Tibial nerve (tissue), 4 donors: Measurements from ENCODE around the gene PADI3. TPM values are rescaled to one million over a fixed set of nuclear protein-coding genes. Genes with fewer than 3 reads are reported as not detected.

Source experiments
- DNase-seq, 2 donors: peaks; one replicate each; pipeline ENCODE4 v3.0.0-alpha.2; 2019; ENCODE audit warnings: low spot score in 2 of 2
- H3K27ac ChIP-seq, 4 donors: fragments of 200-600 bp; sonication (generic) in 3 of 4; one replicate each; pipeline ENCODE4 v1.5.1; 2017 to 2019; ENCODE audit warnings: mild to moderate bottlenecking in 1 of 4
- H3K27me3 ChIP-seq, 2 donors: fragments of 200-600 bp; sonication (generic) in 1 of 2; one replicate each; pipeline versions ENCODE4 v1.5.1 to v1.6.0; 2017 to 2019
- H3K36me3 ChIP-seq, 3 donors: fragments of 200-600 bp; sonication (generic); one replicate each; pipeline ENCODE4 v1.5.1; 2018 to 2019
- H3K4me1 ChIP-seq, 4 donors: fragments of 200-600 bp; sonication (generic) in 3 of 4; one replicate each; pipeline ENCODE4 v1.5.1; 2017 to 2019
- H3K4me3 ChIP-seq, 4 donors: fragments of 200-600 bp; sonication (generic) in 3 of 4; one replicate each; pipeline ENCODE4 v1.5.1; 2017 to 2019; ENCODE audit warnings: mild to moderate bottlenecking in 1 of 4, moderate library complexity in 1 of 4
- H3K9me3 ChIP-seq, 4 donors: fragments of 200-600 bp; sonication (generic) in 3 of 4; one replicate each; pipeline ENCODE4 v1.5.1; 2017 to 2019
- CTCF ChIP-seq, 5 experiments: fragments of 200-600 bp in 3 of 5; fragments of 450-650 bp in 2 of 5; sonication (generic) in 3 of 5; IDR thresholded peaks; one replicate each; pipeline ENCODE4 v1.5.1; 2016 to 2019; ENCODE audit warnings: antibody characterized with exemption in 5 of 5, mild to moderate bottlenecking in 3 of 5, moderate library complexity in 2 of 5
- EP300 ChIP-seq, 2 donors: sonication (generic); formaldehyde crosslinking; IDR thresholded peaks; one replicate each; pipeline ENCODE4 v1.6.1; 2017; ENCODE audit warnings: antibody characterized with exemption in 2 of 2, mild to moderate bottlenecking in 1 of 2
- POLR2A ChIP-seq, 2 donors: fragments of 450-650 bp; IDR thresholded peaks; one replicate each; pipeline ENCODE4 v1.6.1; 2017; ENCODE audit warnings: antibody characterized with exemption in 2 of 2, mild to moderate bottlenecking in 2 of 2, moderate library complexity in 2 of 2
- WGBS, 2 donors: methylation state at CpG; one replicate each; pipeline ENCODE4 v1.1.5; 2018; 5-methylcytosine and 5-hydroxymethylcytosine counted together
- total RNA-seq, 4 donors: library from RNA; depleted of rRNA; stranded (reverse); fragments of >200 nt; gene quantifications; one replicate each; pipeline ENCODE4 v1.1.0, GENCODE V29; 2016

Gene PADI3
- total RNA-seq, 4 donors from 2014 or later = not detected

GRCh38 chr1:17313530-17314309 is 64.8 kb downstream of the PADI3 start:
- H3K27me3 ChIP-seq = peaks cover 0 to 23% of the 10 kb centered on the region in 2 donors
- H3K9me3 ChIP-seq = no peaks in the 10 kb centered on the region
- no peak overlapping the region for H3K4me3 ChIP-seq
- H3K4me1 ChIP-seq = no peaks in the 10 kb centered on the region
- no peaks in the 10 kb centered on the region for H3K36me3 ChIP-seq
- WGBS, 2 donors = 71 to 83% methylated on average over 9 of the region's 9 CpGs
- DNase-seq = no peak
- TF ChIP-seq EP300 (IDR thresholded peaks at IDR 0.05) = no peak
- H3K27ac ChIP-seq = no peak overlapping the region

DNA sequence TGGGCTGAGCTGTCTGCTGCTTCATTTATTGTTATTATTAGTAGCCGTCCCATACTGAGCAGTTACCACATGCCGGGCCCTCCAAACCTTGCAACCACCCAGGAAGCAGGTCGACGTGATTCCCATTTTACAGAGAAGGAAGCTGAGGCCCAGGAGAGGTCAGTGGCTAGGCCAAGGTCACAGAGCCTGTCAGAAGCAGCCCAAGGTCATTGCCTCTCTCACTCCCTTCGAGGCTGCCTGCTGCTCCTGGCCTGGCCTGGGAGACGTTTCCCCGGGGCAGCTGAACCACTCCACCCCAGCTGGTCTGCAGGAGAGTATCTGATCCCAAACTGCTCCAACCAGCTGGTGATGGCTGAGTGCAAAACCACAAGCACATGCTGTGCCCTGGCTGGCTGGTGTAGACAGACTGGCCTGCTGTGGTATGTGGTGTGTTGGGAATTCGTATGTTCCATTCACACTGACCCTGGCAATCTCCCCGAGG is 65.6 kb downstream of the PADI3 start:
- no peaks in the 10 kb centered on the region for H3K4me1 ChIP-seq
- 48 to 55% methylated on average over 7 to 8 of the region's 9 CpGs for WGBS, 2 donors
- H3K36me3 ChIP-seq = no peaks in the 10 kb centered on the region
- TF ChIP-seq POLR2A (IDR thresholded peaks at IDR 0.05) = no peak
- TF ChIP-seq EP300 (IDR thresholded peaks at IDR 0.05) = no peak
- TF ChIP-seq CTCF (IDR thresholded peaks at IDR 0.05) = no peak
- peaks cover 0 to 16% of the 10 kb centered on the region in 2 donors for H3K27me3 ChIP-seq
- no peak for DNase-seq
- H3K27ac ChIP-seq = no peak overlapping the region
- peaks cover 0 to 2% (median 0%) of the 10 kb centered on the region in 4 donors for H3K9me3 ChIP-seq
- no peak overlapping the region for H3K4me3 ChIP-seq

DNA sequence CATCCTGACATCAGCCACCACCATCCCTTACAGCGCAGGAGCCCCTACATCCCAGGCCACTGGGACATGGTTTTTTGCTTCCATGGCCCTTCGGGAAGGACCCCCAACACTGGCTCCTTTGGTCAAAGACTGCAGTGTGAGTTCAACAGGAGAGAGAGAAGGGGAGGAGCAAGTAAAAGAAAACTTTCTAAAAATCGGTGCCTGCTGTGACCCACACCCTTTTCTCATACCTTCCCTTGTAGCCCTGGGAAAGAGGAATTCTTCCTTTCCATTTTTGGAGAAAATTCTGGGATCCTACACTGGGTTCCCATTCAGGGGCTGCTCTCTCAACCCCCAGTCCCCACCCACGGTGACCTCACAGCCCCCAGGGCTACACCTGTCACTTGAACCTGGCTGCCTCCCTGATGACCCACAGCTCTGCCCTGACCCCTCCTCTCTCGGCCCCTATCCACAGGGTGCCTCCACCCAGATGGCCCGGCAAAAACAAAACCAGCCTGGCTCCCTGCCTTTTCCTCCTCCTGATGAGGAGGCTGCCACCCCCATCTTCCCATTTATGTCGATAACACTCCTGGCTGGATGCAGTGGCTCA is 66.7 kb downstream of the PADI3 start:
- Histone ChIP-seq H3K27ac (no peak overlapping the region), H3K27me3 (peaks cover 0 to 5% of the 10 kb centered on the region in 2 donors), H3K36me3 (no peaks in the 10 kb centered on the region), H3K4me3 (no peak overlapping the region), H3K9me3 (peaks cover 0 to 10% (median 0%) of the 10 kb centered on the region in 4 donors), H3K4me1 (no peaks in the 10 kb centered on the region)
- TF ChIP-seq POLR2A (IDR thresholded peaks at IDR 0.05) (no peak), CTCF (IDR thresholded peaks at IDR 0.05) (no peak), EP300 (IDR thresholded peaks at IDR 0.05) (no peak)
- no peak for DNase-seq
- WGBS, 2 donors = 36 to 38% methylated on average over 7 of the region's 7 CpGs

DNA sequence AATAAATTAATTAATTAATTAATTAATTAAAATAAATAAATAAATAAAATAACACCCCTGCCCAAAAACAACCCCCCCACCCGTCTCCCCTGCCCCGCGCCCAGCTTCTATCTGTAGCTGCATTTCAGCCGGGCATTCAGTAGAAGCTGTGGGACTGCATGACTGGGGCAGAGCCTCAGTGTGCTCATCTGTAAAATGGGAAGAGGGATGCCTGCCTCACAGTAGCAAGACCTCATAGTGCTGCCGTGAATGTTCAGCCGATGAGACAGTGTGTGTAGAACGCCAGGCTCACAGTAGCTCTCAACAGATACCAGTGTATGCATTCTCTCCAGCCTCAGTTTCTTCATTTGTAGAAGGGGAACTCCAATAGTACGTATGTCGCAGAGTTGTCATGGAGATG is 67.8 kb downstream of the PADI3 start:
- Histone ChIP-seq H3K27me3 (no peaks in the 10 kb centered on the region), H3K4me3 (no peak overlapping the region), H3K27ac (no peak overlapping the region), H3K4me1 (no peaks in the 10 kb centered on the region), H3K36me3 (no peaks in the 10 kb centered on the region), H3K9me3 (peaks cover 0 to 10% (median 0%) of the 10 kb centered on the region in 4 donors)
- 78 to 82% methylated on average over 9 of the region's 9 CpGs for WGBS, 2 donors
- TF ChIP-seq EP300 (IDR thresholded peaks at IDR 0.05) (no peak), POLR2A (IDR thresholded peaks at IDR 0.05) (no peak), CTCF (IDR thresholded peaks at IDR 0.05) (no peak)
- DNase-seq = no peak

GRCh38 chr1:17318262-17318661 is 69.4 kb downstream of the PADI3 start:
- TF ChIP-seq EP300 (IDR thresholded peaks at IDR 0.05) = no peak
- TF ChIP-seq CTCF (IDR thresholded peaks at IDR 0.05) = no peak
- TF ChIP-seq POLR2A (IDR thresholded peaks at IDR 0.05) = no peak
- Histone ChIP-seq H3K27me3 (no peaks in the 10 kb centered on the region), H3K9me3 (peaks cover 0 to 14% (median 0%) of the 10 kb centered on the region in 4 donors), H3K36me3 (no peaks in the 10 kb centered on the region), H3K27ac (no peak overlapping the region), H3K4me1 (no peaks in the 10 kb centered on the region), H3K4me3 (no peak overlapping the region)
- no peak for DNase-seq
- 56 to 59% methylated on average over 6 of the region's 6 CpGs for WGBS, 2 donors
